Glutamatergic neuron (in vitro differentiated cells): ENCODE data around the gene SPIN3. TPM values are rescaled to one million over a fixed set of nuclear protein-coding genes. Genes with fewer than 3 reads are reported as not detected.
A peak's percentile ranks its signal among the peaks of the same experiment; 100 is the strongest.
"Not testable (repeated sequence)": the region's sequence is repeated elsewhere in the genome, so short reads cannot be mapped to it uniquely, and the experiment has no call there.

Experiments used
- DNase-seq: peaks from one replicate; pipeline ENCODE4 v3.0.0; 2022
- H3K27ac Mint-ChIP-seq: one replicate; pipeline ENCODE4 v1.8.0; 2020; ENCODE audit warnings: mild to moderate bottlenecking, mixed read lengths, inconsistent platforms; ENCODE audit not compliant: unreplicated experiment
- H3K27me3 Mint-ChIP-seq: one replicate; pipeline ENCODE4 v1.8.0; 2020; ENCODE audit warnings: mild to moderate bottlenecking, moderate library complexity, mixed read lengths, inconsistent platforms; ENCODE audit not compliant: unreplicated experiment
- H3K36me3 Mint-ChIP-seq: one replicate; pipeline ENCODE4 v1.8.0; 2020; ENCODE audit warnings: mild to moderate bottlenecking, mixed read lengths, inconsistent platforms; ENCODE audit not compliant: unreplicated experiment
- H3K4me1 Mint-ChIP-seq: one replicate; pipeline ENCODE4 v1.8.0; 2020; ENCODE audit warnings: mild to moderate bottlenecking, low read depth, mixed read lengths, inconsistent platforms; ENCODE audit not compliant: unreplicated experiment
- H3K4me3 Mint-ChIP-seq: one replicate; pipeline ENCODE4 v1.8.0; 2020; ENCODE audit warnings: mild to moderate bottlenecking, mixed read lengths, inconsistent platforms; ENCODE audit not compliant: unreplicated experiment
- H3K9me3 Mint-ChIP-seq: one replicate; pipeline ENCODE4 v1.8.0; 2020; ENCODE audit warnings: mild to moderate bottlenecking, moderate library complexity, mixed read lengths, inconsistent platforms; ENCODE audit not compliant: unreplicated experiment
- long read RNA-seq: library from polyadenylated mRNA; unstranded; transcript quantifications from one replicate; pipeline ENCODE4 v2.0.0, GENCODE V29; 2020; ENCODE audit not compliant: unreplicated experiment
- total RNA-seq: library from RNA; stranded (reverse); fragmentation: NEBNext Ultra II Directional; extraction: Animal tissue kit (Norgen Biotek cat#: 25700); gene quantifications from one replicate; pipeline ENCODE4 v1.2.1, GENCODE V29; 2021; ENCODE audit not compliant: unreplicated experiment
- TF ChIP-seq, protein P1 (sequence below): fragments of 200-600 bp; sonication (generic); IDR thresholded peaks from one replicate; pipeline ENCODE4 v1.5.0; 2021; ENCODE audit not compliant: partially characterized antibody, unreplicated experiment

The SPIN3 gene
- total RNA-seq: 33.1 TPM
- long read RNA-seq, full-length matches to known transcripts: 3 of 8 reads
- long read RNA-seq, partial matches to known transcripts: 1 of 8 reads
- long read RNA-seq, other reads (novel, unspliced or antisense): 4 of 8 reads

DNA sequence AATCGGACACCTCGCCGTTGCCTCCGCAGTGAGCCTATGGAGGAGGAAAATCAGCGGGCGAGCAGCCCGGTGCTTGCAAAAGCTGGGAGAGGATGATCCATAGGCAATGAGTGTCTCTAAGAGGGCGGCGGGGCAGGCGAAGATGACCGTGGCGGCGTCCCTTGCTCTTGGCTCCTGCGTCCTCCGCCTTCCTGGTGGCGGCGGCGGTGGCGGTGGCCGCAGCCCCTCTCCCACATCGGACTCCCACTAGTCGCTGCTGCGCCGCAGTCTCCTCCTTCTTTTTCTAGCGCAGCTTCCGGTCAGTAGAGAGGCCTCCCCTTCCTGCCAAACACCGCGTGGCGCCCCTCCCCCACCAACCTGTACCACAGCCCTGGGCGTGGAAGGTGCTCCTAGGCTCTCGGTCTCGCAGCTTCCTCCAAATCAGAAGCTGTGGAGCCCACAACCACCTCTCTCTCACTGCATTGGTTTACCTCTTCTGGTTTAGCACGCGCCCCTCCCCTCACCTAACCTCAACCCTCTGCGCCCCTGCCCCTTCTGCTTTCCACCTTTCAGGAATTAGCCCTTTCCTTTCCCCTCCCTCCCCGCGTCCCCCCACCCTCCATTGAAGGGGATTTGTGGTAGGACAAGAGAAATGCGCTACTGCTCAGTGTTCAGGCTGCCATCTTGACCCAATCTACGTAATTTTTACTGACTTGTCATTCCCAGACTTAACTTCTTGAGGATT, at the start of gene SPIN3:
Gene SPIN3 (minus strand): TSS at position 271 of the 724 bp plus-strand sequence. CDS start 594 bp downstream, outside the sequence.
- TF ChIP-seq, protein P1, sequence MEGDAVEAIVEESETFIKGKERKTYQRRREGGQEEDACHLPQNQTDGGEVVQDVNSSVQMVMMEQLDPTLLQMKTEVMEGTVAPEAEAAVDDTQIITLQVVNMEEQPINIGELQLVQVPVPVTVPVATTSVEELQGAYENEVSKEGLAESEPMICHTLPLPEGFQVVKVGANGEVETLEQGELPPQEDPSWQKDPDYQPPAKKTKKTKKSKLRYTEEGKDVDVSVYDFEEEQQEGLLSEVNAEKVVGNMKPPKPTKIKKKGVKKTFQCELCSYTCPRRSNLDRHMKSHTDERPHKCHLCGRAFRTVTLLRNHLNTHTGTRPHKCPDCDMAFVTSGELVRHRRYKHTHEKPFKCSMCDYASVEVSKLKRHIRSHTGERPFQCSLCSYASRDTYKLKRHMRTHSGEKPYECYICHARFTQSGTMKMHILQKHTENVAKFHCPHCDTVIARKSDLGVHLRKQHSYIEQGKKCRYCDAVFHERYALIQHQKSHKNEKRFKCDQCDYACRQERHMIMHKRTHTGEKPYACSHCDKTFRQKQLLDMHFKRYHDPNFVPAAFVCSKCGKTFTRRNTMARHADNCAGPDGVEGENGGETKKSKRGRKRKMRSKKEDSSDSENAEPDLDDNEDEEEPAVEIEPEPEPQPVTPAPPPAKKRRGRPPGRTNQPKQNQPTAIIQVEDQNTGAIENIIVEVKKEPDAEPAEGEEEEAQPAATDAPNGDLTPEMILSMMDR: no peak
- Mint-ChIP-seq H3K4me1 (peaks cover 7% of the 10 kb centered on the region), H3K36me3 (no peaks in the 10 kb centered on the region), H3K27ac (peak within 1 kb of the TSS; percentile 96), H3K4me3 (peak within 1 kb of the TSS; percentile 99), H3K9me3 (peaks cover 8% of the 10 kb centered on the region), H3K27me3 (peaks cover 4% of the 10 kb centered on the region)
- DNase-seq: peak; percentile 91

- Mint-ChIP-seq H3K27ac (no peak overlapping the region), H3K4me3 (no peak overlapping the region), H3K36me3 (no peaks in the 10 kb centered on the region), H3K4me1 (no peaks in the 10 kb centered on the region), H3K27me3 (no peaks in the 10 kb centered on the region), H3K9me3 (no peaks in the 10 kb centered on the region)
- no peak for DNase-seq
- TF ChIP-seq, protein P1: no peak
These were observed 48.9 kb upstream of the SPIN3 start for GRCh38 chrX:57044245-57044644.

- not testable (repeated sequence) for H3K27me3 Mint-ChIP-seq, DNase-seq, H3K4me1 Mint-ChIP-seq, H3K9me3 Mint-ChIP-seq, H3K4me3 Mint-ChIP-seq, H3K27ac Mint-ChIP-seq, H3K36me3 Mint-ChIP-seq
These were observed 41.9 kb upstream of the SPIN3 start for GRCh38 chrX:57037265-57037664.

- Mint-ChIP-seq H3K4me1 (peaks cover 7% of the 10 kb centered on the region), H3K4me3 (peak overlapping the region; percentile 99), H3K27me3 (peaks cover 4% of the 10 kb centered on the region), H3K36me3 (no peaks in the 10 kb centered on the region), H3K27ac (peak overlapping the region; percentile 96), H3K9me3 (peaks cover 8% of the 10 kb centered on the region)
- peak; percentile 22 for DNase-seq
- TF ChIP-seq, protein P1: no peak
These were observed 718 bp downstream of the SPIN3 start for GRCh38 chrX:56994375-56995270.

- Mint-ChIP-seq H3K27me3 (no peaks in the 10 kb centered on the region), H3K9me3 (no peaks in the 10 kb centered on the region), H3K36me3 (no peaks in the 10 kb centered on the region), H3K4me3 (no peak overlapping the region), H3K27ac (no peak overlapping the region), H3K4me1 (no peaks in the 10 kb centered on the region)
- TF ChIP-seq, protein P1: no peak
- no peak for DNase-seq
These were observed 7.6 kb downstream of the SPIN3 start for GRCh38 chrX:56987741-56988140.
